22Rv1 (cell line): ENCODE results near the gene BIRC5.

Experiments
- CTCF ChIP-seq: fragments of 450-650 bp; IDR thresholded peaks from 2 replicates; pipeline ENCODE4 v1.5.1; 2017; ENCODE audit warnings: mild to moderate bottlenecking
- ZFX ChIP-seq: fragments of 450-650 bp; IDR thresholded peaks from 2 replicates; pipeline ENCODE4 v1.6.1; 2017; ENCODE audit warnings: antibody characterized with exemption, borderline replicate concordance

DNA sequence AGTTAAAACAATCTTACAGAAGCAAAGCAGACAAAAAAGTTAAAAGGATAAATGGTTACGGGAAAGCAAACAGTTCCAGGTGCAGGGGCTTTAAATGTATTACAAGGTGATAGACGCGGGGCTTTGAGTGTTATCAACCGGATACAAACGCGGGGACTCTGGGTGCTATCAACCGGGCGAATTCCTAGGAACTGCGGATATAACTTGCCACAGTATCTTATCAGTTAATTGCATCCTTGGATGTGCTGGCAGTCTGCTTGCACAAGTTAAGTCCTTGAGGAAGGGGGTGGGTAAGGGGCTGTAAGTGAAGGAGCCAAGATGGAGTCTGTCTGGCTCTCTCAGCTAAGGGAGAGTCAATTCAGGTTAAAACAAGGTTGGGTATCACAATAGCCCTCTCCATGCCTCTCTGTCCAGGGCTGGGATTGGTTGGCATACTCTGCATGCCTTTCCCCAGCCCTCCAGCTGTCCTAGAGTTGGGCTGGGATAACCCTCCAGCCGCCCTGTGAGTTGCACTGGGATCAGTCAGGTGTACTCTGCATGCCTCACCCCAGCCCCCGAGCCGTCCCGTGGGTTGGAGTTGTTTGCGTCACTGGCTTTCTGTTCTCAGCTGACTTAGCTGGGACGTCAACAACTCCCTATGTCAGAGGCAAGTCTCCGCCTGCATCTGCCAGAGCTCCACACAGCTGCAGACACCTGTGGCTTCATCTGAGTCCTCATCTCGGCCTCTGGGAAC lies 58.3 kb downstream of the BIRC5 start:
- TF ChIP-seq CTCF: no peak
- TF ChIP-seq ZFX: no peak
